H9 (cell line): ENCODE results near the gene EHBP1L1. TPM values are rescaled to one million over a fixed set of nuclear protein-coding genes. Genes with fewer than 3 reads are reported as not detected.

ENCODE experiments used
- DNase-seq: peaks from one replicate; pipeline ENCODE4 v3.0.0-alpha.2; 2017
- H2AFZ ChIP-seq: one replicate; pipeline ENCODE4 v1.6.1; 2013; ENCODE audit warnings: mild to moderate bottlenecking, low read length, control low read depth, moderate library complexity
- H2AK5ac ChIP-seq: 2 replicates; pipeline ENCODE4 v1.6.1; 2013; ENCODE audit warnings: low read length, control low read depth, mixed read lengths; ENCODE audit not compliant: insufficient read length
- H2BK120ac ChIP-seq: one replicate; pipeline ENCODE4 v1.6.1; 2013; ENCODE audit warnings: low read depth, mild to moderate bottlenecking, low read length, control low read depth, inconsistent platforms; ENCODE audit not compliant: poor library complexity, severe bottlenecking
- H2BK12ac ChIP-seq: 2 replicates; pipeline ENCODE4 v1.6.1; 2013; ENCODE audit warnings: low read length, control low read depth, mixed read lengths, low read depth; ENCODE audit not compliant: insufficient read length
- H2BK15ac ChIP-seq: 2 replicates; pipeline ENCODE4 v1.6.1; 2013; ENCODE audit warnings: low read depth, low read length, control low read depth
- H2BK20ac ChIP-seq: one replicate; pipeline ENCODE4 v1.6.1; 2013; ENCODE audit warnings: low read depth, mild to moderate bottlenecking, low read length, control low read depth, inconsistent platforms; ENCODE audit not compliant: poor library complexity, severe bottlenecking
- H2BK5ac ChIP-seq: 2 replicates; pipeline ENCODE4 v1.6.1; 2013; ENCODE audit warnings: low read length, control low read depth, mixed read lengths; ENCODE audit not compliant: insufficient read length
- H3K14ac ChIP-seq: 2 replicates; pipeline ENCODE4 v1.6.1; 2013; ENCODE audit warnings: low read length, control low read depth; ENCODE audit not compliant: insufficient read depth
- H3K18ac ChIP-seq: 2 replicates; pipeline ENCODE4 v1.6.1; 2013; ENCODE audit warnings: low read depth, mild to moderate bottlenecking, mixed read lengths, low read length, control low read depth; ENCODE audit not compliant: insufficient read length
- H3K23ac ChIP-seq: 2 replicates; pipeline ENCODE4 v1.6.1; 2013; ENCODE audit warnings: low read length, control low read depth, mixed read lengths, low read depth; ENCODE audit not compliant: insufficient read length
- H3K23me2 ChIP-seq: 2 replicates; pipeline ENCODE4 v1.6.1; 2013; ENCODE audit warnings: low read depth, mild to moderate bottlenecking, mixed read lengths, low read length, control low read depth; ENCODE audit not compliant: insufficient read length, poor library complexity, severe bottlenecking
- H3K27ac ChIP-seq: 2 replicates; pipeline ENCODE4 v1.5.1; 2013; ENCODE audit warnings: low read length, control low read depth, mixed read lengths, low read depth; ENCODE audit not compliant: insufficient read length
- H3K27me3 ChIP-seq: 2 replicates; pipeline ENCODE4 v1.6.1; 2013; ENCODE audit warnings: low read length, control low read depth, inconsistent platforms; ENCODE audit not compliant: insufficient read depth
- H3K4ac ChIP-seq: 2 replicates; pipeline ENCODE4 v1.6.1; 2013; ENCODE audit warnings: low read depth, mild to moderate bottlenecking, control low read depth, inconsistent platforms, low read length, moderate library complexity
- H3K4me1 ChIP-seq: 2 replicates; pipeline ENCODE4 v1.6.1; 2013; ENCODE audit warnings: low read length, control low read depth, inconsistent platforms; ENCODE audit not compliant: insufficient read depth
- H3K4me2 ChIP-seq: 2 replicates; pipeline ENCODE4 v1.6.1; 2013; ENCODE audit warnings: low read length, control low read depth, mixed read lengths; ENCODE audit not compliant: insufficient read length, insufficient read depth
- H3K56ac ChIP-seq: 2 replicates; pipeline ENCODE4 v1.6.1; 2013; ENCODE audit warnings: low read depth, mild to moderate bottlenecking, mixed read lengths, low read length, control low read depth; ENCODE audit not compliant: insufficient read length
- H3K79me1 ChIP-seq: 2 replicates; pipeline ENCODE4 v1.6.1; 2013; ENCODE audit warnings: low read depth, mild to moderate bottlenecking, moderate library complexity, low read length, control low read depth, inconsistent platforms; ENCODE audit not compliant: insufficient read depth, poor library complexity, severe bottlenecking
- H3K79me2 ChIP-seq: 2 replicates; pipeline ENCODE4 v1.6.1; 2013; ENCODE audit warnings: low read length, control low read depth, inconsistent platforms; ENCODE audit not compliant: insufficient read depth
- H3K9ac ChIP-seq: 2 replicates; pipeline ENCODE4 v1.6.1; 2013; ENCODE audit warnings: low read length, control low read depth, mixed read lengths; ENCODE audit not compliant: insufficient read length; ENCODE audit errors: extremely low read depth
- H3K9me3 ChIP-seq: one replicate; pipeline ENCODE4 v1.6.1; 2013; ENCODE audit warnings: low read depth, low read length, inconsistent platforms; ENCODE audit not compliant: control insufficient read depth
- H3T11ph ChIP-seq: one replicate; pipeline ENCODE4 v1.6.1; 2013; ENCODE audit warnings: mild to moderate bottlenecking, low read length, control low read depth, inconsistent platforms
- H4K20me1 ChIP-seq: one replicate; pipeline ENCODE4 v1.6.1; 2013; ENCODE audit not compliant: control insufficient read depth, insufficient read length, insufficient read depth
- H4K5ac ChIP-seq: 2 replicates; pipeline ENCODE4 v1.6.1; 2013; ENCODE audit warnings: low read depth, mild to moderate bottlenecking, mixed read lengths, low read length, control low read depth; ENCODE audit not compliant: insufficient read length
- H4K8ac ChIP-seq: replicated peaks from 2 replicates; pipeline ENCODE4 v1.6.1; 2013; ENCODE audit warnings: low read length, control low read depth, mixed read lengths, low read depth; ENCODE audit not compliant: insufficient read length
- H4K91ac ChIP-seq: 2 replicates; pipeline ENCODE4 v1.6.1; 2013; ENCODE audit warnings: low read depth, mild to moderate bottlenecking, moderate library complexity, mixed read lengths, low read length, control low read depth; ENCODE audit not compliant: insufficient read length
- H3K27ac Mint-ChIP-seq, 3 experiments: 2 replicates in 2 of 3; 3 replicates in 1 of 3; pipeline ENCODE4 v1.8.0; 2020 to 2021; ENCODE audit warnings: mixed read lengths in 3 of 3, mild to moderate bottlenecking in 1 of 3, moderate library complexity in 1 of 3
- H3K27me3 Mint-ChIP-seq: 2 replicates; pipeline ENCODE4 v1.8.0; 2021; ENCODE audit warnings: low read depth, mild to moderate bottlenecking, moderate library complexity, mixed read lengths
- H3K36me3 Mint-ChIP-seq, 3 experiments: 2 replicates in 2 of 3; 3 replicates in 1 of 3; pipeline ENCODE4 v1.8.0; 2020 to 2021; ENCODE audit warnings: low read depth in 3 of 3, mixed read lengths in 3 of 3; ENCODE audit not compliant: insufficient read depth in 1 of 3
- H3K4me1 Mint-ChIP-seq, 2 experiments: 2 replicates each; pipeline ENCODE4 v1.8.0; 2020; ENCODE audit warnings: mixed read lengths in 2 of 2
- H3K4me3 Mint-ChIP-seq, 2 experiments: 2 replicates in 1 of 2; 3 replicates in 1 of 2; pipeline ENCODE4 v1.8.0; 2020 to 2021; ENCODE audit warnings: mild to moderate bottlenecking in 2 of 2, mixed read lengths in 2 of 2, moderate library complexity in 1 of 2
- H3K9me3 Mint-ChIP-seq, 2 experiments: 2 replicates in 1 of 2; 3 replicates in 1 of 2; pipeline ENCODE4 v1.8.0; 2020; ENCODE audit warnings: mild to moderate bottlenecking in 2 of 2, mixed read lengths in 2 of 2, moderate library complexity in 1 of 2
- CTCF ChIP-seq: fragments of 200-600 bp; sonication (generic); conservative IDR thresholded peaks from 3 replicates; pipeline ENCODE4 v1.8.0; 2021; ENCODE audit warnings: antibody characterized with exemption, mild to moderate bottlenecking
- WGBS: extraction: QIAGEN DNeasy Blood & Tissue Kit; methylation state at CpG from one replicate; pipeline ENCODE4 v1.1.7; 2013; ENCODE audit warnings: missing lambda C conversion rate, low lambda C conversion rate, mixed read lengths; ENCODE audit not compliant: insufficient read length; ENCODE audit errors: extremely low coverage; 5-methylcytosine and 5-hydroxymethylcytosine counted together
- total RNA-seq: library from RNA; stranded (reverse); gene quantifications from 2 replicates; pipeline ENCODE4 v1.2.1, GENCODE V29; 2021

Gene EHBP1L1
- total RNA-seq, 1 experiment from 2014 or later = 13.8 TPM

GRCh38 chr11:65596520-65596919 is 20.7 kb downstream of the EHBP1L1 start:
- Histone ChIP-seq H4K5ac (no peak overlapping the region), H2BK15ac (no peak overlapping the region), H3K14ac (no peak overlapping the region), H3K27ac (no peak overlapping the region), H3K23ac (no peak overlapping the region), H3K4me1 (no peaks in the 10 kb centered on the region; the same call in 1 of the 2 replicates), H3K9me3 (no peaks in the 10 kb centered on the region), H3K9ac (no peak overlapping the region), H3K23me2 (no peaks in the 10 kb centered on the region), H3K4ac (no peak overlapping the region), H2BK12ac (no peak overlapping the region), H2BK120ac (no peak overlapping the region), H3T11ph (no peak overlapping the region), H4K8ac (no peak overlapping the region), H2AK5ac (no peak overlapping the region), H2BK20ac (no peak overlapping the region), H3K56ac (no peak overlapping the region), H4K91ac (no peak overlapping the region), H2AFZ (no peak overlapping the region), H3K18ac (no peak overlapping the region), H3K79me2 (no peaks in the 10 kb centered on the region), H4K20me1 (no peaks in the 10 kb centered on the region), H3K4me2 (no peak overlapping the region), H3K79me1 (no peaks in the 10 kb centered on the region), H2BK5ac (no peak overlapping the region), H3K27me3 (no peaks in the 10 kb centered on the region; the same call in 1 of the 2 replicates)
- no CpG with 5 or more reads among the region's 6 CpGs for WGBS
- Mint-ChIP-seq H3K4me1 (peaks cover 6 to 10% of the 10 kb centered on the region in 2 experiments), H3K4me3 (no peak overlapping the region), H3K36me3 (peaks cover 4 to 16% (median 6%) of the 10 kb centered on the region in 3 experiments), H3K27me3 (peaks cover 22% of the 10 kb centered on the region), H3K27ac (no peak overlapping the region), H3K9me3 (no peaks in the 10 kb centered on the region)
- no peak for TF ChIP-seq CTCF
- DNase-seq = no peak
